ENCODE measurements around the gene RGL2. TPM values are rescaled to one million over a fixed set of nuclear protein-coding genes. Genes with fewer than 3 reads are reported as not detected.

Gene RGL2
- total and polyA plus RNA-seq, 2 of the 13 experiments (the other 11 are each of a cell fraction or from before 2014, with no cell fraction given): 22.9 to 47.4 TPM

GRCh38 chr6:33288921-33289783 is 9.6 kb downstream of the RGL2 start, which contains the start of the genes PFDN6 and WDR46 (continued):
- TF ChIP-seq HES4 (CRISPR knock-in tag; IDR thresholded peaks at IDR 0.05; ENCODE audit: borderline replicate concordance) (no peak), AKAP8 (CRISPR knock-in tag; IDR thresholded peaks at IDR 0.05) (no peak), BRCA1 (CRISPR knock-in tag; IDR thresholded peaks at IDR 0.05) (no peak), ZNF180 (CRISPR knock-in tag; IDR thresholded peaks at IDR 0.05; ENCODE audit: borderline replicate concordance, low read depth) (no peak), ZNF12 (CRISPR knock-in tag; IDR thresholded peaks at IDR 0.05) (no peak), ZNF710 (CRISPR knock-in tag; IDR thresholded peaks at IDR 0.05; ENCODE audit: borderline replicate concordance) (no peak), GATA4 (IDR thresholded peaks at IDR 0.05; ENCODE audit: borderline replicate concordance, low read depth) (no peak), ZNF740 (CRISPR knock-in tag; IDR thresholded peaks at IDR 0.05) (no peak), KDM6A (CRISPR knock-in tag; IDR thresholded peaks at IDR 0.05; ENCODE audit: low read depth) (no peak), ZSCAN12 (CRISPR knock-in tag; IDR thresholded peaks at IDR 0.05) (no peak), ZNF564 (CRISPR knock-in tag; IDR thresholded peaks at IDR 0.05) (no peak), HOXA7 (CRISPR knock-in tag; IDR thresholded peaks at IDR 0.05) (no peak), MLXIP (CRISPR knock-in tag; IDR thresholded peaks at IDR 0.05; ENCODE audit: borderline replicate concordance) (no peak), ZNF660 (CRISPR knock-in tag; IDR thresholded peaks at IDR 0.05; ENCODE audit: borderline replicate concordance, low read depth) (no peak), SMAD1 (CRISPR knock-in tag; IDR thresholded peaks at IDR 0.05; ENCODE audit: borderline replicate concordance, low read depth) (no peak), ARNT2 (CRISPR knock-in tag; IDR thresholded peaks at IDR 0.05; ENCODE audit: low read depth) (no peak; the same call in 1 of the 2 replicates), KDM1A (CRISPR knock-in tag; IDR thresholded peaks at IDR 0.05) (no peak), SETDB1 (CRISPR knock-in tag; IDR thresholded peaks at IDR 0.05; ENCODE audit: borderline replicate concordance) (no peak), ATF7 (IDR thresholded peaks at IDR 0.05) (no peak), ATF7 (CRISPR knock-in tag; IDR thresholded peaks at IDR 0.05) (no peak), ZNF83 (CRISPR knock-in tag; IDR thresholded peaks at IDR 0.05; ENCODE audit: borderline replicate concordance) (no peak), RXRA (CRISPR knock-in tag; IDR thresholded peaks at IDR 0.05) (no peak; the same call in 1 of the 2 replicates)
- TF ChIP-seq, protein P1, sequence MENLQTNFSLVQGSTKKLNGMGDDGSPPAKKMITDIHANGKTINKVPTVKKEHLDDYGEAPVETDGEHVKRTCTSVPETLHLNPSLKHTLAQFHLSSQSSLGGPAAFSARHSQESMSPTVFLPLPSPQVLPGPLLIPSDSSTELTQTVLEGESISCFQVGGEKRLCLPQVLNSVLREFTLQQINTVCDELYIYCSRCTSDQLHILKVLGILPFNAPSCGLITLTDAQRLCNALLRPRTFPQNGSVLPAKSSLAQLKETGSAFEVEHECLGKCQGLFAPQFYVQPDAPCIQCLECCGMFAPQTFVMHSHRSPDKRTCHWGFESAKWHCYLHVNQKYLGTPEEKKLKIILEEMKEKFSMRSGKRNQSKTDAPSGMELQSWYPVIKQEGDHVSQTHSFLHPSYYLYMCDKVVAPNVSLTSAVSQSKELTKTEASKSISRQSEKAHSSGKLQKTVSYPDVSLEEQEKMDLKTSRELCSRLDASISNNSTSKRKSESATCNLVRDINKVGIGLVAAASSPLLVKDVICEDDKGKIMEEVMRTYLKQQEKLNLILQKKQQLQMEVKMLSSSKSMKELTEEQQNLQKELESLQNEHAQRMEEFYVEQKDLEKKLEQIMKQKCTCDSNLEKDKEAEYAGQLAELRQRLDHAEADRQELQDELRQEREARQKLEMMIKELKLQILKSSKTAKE (CRISPR knock-in tag; IDR thresholded peaks at IDR 0.05; ENCODE audit: borderline replicate concordance): no peak

Measured in HepG2 (cell line).